GM04503 (cell line): ENCODE results near the gene DCAF5.
A peak's percentile ranks its signal among the peaks of the same experiment; 100 is the strongest.
"Not testable (repeated sequence)": the region's sequence is repeated elsewhere in the genome, so short reads cannot be mapped to it uniquely, and the experiment has no call there.

Source experiments
- DNase-seq: peaks from one replicate; pipeline ENCODE4 v3.0.0-alpha.2; 2012; ENCODE audit warnings: low read depth

Gene DCAF5

GRCh38 chr14:69152902-69153151 lies at the start of gene DCAF5:
TSS of gene DCAF5 (minus strand) at chr14:69153119. CDS start at chr14:69152978, 141 bp downstream.
- no peak for DNase-seq

- DNase-seq = no peak
Observed at GRCh38 chr14:69199786-69200185, 46.9 kb upstream of the DCAF5 start.

DNA sequence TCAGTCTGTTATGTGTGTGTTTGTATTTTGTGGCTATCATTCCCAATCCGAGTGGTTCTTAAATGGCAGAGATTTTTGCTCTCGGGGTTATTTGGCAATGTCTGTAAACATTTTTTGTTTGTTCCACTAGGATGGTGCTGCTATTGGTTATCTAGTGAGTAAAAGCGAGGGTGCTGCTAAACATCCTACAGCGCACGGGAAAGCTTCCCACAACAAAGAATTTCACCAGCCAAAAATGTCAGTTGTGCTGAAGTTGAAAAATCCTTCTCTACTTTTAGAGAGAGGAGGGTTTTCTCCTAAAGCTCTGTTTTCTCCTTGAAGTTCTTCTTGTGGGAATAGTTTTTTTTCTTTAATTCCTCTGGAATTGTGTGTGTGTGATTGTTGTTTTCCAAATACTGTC lies 40.8 kb upstream of the DCAF5 start:
- DNase-seq = no peak

- peak; percentile 27 for DNase-seq
Observed at GRCh38 chr14:69191340-69192111, 38.6 kb upstream of the DCAF5 start, which contains the start of gene EXD2. TSS of gene EXD2 (plus strand) at chr14:69191498. CDS start at chr14:69209471, 17,973 bp downstream.

DNA sequence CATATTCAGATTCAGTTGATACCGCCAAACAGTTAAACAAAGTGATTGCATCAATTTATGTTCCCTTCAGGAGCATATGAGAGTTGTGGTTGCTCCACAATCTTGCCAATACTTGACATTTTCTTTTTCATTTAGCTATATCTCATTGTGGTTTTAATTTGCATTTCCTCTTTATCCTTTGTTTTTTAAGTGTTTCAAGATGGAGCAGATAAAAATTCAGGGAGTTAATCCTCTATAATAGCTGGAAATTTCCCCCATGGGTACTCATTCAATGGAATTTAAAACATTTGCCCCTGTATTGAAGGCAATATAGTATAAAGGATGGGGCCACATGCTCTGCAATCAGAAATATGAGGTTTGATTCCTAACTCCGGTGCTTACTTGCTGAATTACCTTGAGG lies 37.3 kb upstream of the DCAF5 start:
- no peak for DNase-seq

DNA sequence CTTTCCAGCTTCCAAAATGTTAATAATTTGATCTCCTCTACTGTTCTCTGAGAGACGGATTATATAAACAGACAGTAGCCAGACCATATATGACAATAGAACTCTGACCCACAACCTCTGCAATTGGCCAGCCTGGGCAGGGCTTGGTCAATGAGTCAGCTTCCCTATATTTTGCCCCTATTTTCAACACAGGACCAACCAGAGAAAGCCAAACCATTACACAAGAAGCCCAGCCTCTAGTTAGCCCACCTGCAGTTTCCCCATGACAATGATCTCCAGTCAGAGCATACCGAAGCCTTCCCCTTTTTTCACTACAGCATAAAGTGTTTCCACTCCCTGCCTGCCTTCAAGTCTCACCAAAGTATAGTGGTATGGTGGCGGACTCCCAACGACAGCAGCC lies 30.8 kb upstream of the DCAF5 start:
- no peak for DNase-seq

GRCh38 chr14:69182580-69182979 lies 29.7 kb upstream of the DCAF5 start:
- DNase-seq = not testable (repeated sequence)

- DNase-seq = no peak
Observed at GRCh38 chr14:69181491-69181890, 28.6 kb upstream of the DCAF5 start.

DNA sequence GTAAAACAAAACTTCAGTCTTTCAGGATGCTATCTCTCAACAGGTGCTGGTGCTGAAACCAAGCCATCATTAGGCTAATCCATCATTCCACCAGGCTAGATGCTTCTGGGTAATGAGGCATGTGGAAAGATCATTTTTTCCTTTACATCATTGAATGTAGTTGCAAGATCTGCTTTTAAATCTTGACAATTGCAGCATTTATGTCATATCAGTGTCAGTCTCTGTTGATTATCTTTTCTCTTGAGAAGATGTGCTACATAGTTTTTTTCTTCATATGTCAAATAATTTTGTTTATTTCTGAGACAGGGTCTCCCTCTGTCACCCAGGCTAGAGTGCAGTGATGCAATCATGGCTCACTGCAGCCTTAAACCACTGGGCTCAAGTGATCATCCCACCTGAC lies 22.2 kb upstream of the DCAF5 start:
- DNase-seq = no peak

DNA sequence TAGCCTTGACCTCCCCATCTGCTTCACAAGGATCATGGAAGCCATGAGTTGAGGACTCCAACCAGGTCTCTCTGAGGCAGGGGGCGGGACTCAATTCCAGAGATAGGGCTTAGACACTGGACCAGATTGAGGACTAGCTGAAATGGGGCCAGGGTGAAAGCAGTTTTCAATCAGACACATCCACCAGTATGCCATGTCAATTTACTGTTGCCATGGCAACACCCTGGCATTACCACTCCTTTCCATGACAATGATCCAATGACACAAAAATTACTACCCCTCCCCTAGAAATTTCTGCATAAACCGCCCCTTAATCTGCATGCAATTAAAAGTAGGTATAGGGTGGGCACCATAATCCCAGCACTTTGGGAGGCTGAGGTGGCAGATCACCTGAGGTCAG lies 18.6 kb upstream of the DCAF5 start:
- no peak for DNase-seq

GRCh38 chr14:69170839-69171238 lies 17.9 kb upstream of the DCAF5 start:
- DNase-seq = no peak

- DNase-seq = not testable (repeated sequence)
Observed at GRCh38 chr14:69165787-69166186, 12.9 kb upstream of the DCAF5 start.

GRCh38 chr14:69161590-69161989 lies 8.7 kb upstream of the DCAF5 start:
- DNase-seq = no peak

DNA sequence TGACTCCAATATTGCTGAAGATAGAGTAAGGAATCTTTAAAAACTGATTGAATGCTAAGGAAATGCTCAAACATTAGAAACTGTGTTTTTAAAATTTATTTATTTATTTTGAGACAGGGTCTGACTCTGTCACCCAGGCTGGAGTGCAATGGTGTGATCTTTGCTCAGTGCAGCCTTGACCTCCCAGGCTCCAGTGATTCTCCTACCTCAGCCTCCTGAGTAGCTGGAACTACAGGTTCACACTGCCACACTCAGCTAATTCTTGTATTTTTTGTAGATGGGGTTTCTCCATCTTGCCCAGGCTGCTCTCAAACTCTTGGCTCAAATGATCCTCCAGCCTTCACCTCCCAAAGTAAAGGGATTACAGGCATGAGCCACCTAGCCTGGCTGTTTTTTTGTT lies 3.3 kb upstream of the DCAF5 start:
- no peak for DNase-seq

GRCh38 chr14:69154779-69155178 lies 1.9 kb upstream of the DCAF5 start:
- DNase-seq = no peak

- no peak for DNase-seq
Observed at GRCh38 chr14:69153873-69154270, 953 bp upstream of the DCAF5 start.

GRCh38 chr14:69153152-69153872 lies 393 bp upstream of the DCAF5 start:
- DNase-seq = peak; percentile 54

DNA sequence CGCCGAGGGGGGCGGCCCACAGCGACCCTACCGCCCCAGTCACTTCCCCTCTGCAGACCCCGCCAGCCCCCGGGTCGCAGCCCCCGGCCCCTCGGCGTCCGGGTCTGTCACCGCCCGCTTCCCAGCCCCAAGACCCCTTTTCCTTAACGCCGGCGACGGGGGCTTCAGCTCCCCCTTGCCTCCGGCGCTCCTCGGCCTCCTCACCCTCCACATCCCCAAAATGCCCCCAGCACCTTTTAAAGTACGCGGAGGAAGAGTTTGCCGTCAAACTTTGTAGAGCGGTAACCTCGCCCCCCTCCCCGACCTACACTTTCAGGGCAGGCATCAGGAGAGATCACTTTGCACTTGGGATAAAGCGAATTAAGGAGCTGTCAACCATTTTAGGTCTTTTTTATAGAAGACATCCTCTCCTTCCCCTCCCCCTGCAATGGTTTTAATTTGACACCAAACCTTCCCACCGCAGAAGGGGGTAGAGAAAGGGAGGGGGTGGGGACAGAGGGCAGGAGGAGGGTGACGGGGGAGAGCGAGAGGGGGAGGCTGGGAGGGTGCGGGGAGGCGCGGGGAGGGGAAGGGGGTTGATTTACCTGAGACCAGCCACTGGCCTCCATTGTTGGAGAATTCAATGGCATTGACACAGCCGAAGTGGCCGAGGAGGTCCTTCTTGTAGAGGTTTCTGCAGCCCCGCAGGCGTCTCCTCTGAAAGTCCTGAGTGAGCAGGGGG lies 578 bp downstream of the DCAF5 start:
- DNase-seq = no peak

- no peak for DNase-seq
Observed at GRCh38 chr14:69151458-69152180, 1.3 kb downstream of the DCAF5 start.

GRCh38 chr14:69149461-69150244 lies 3.3 kb downstream of the DCAF5 start:
- DNase-seq = peak; percentile 29

GRCh38 chr14:69142101-69142500 lies 10.8 kb downstream of the DCAF5 start:
- DNase-seq = no peak

DNA sequence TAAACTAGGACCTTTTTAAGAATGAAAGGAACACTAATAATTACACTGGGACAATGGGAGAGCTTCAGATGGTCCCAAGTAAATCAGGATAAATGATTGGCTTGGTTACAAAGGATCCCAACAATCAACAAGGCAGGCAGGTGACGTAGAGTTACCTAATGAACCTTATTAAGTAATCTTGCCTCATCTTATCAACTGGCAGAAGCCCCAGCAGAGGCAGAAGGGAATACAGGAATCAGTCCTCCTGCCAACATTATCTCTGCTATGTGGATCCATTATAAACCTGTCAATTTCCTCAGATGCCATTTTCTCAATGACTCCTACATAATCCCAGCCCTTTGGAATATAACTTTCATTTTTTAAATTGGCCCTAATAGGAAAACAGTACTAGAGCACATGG lies 11.4 kb downstream of the DCAF5 start:
- DNase-seq = no peak
